A549 (cell line): Measurements from ENCODE around the gene ATRAID. TPM values are rescaled to one million over a fixed set of nuclear protein-coding genes. Genes with fewer than 3 reads are reported as not detected.

Experiments used
- ATAC-seq, 2 experiments: fragments of 200-7000 bp in 1 of 2; fragments of >200 bp in 1 of 2; cut with Nextera tagmentation in 1 of 2; cut with Tn5 transposase in 1 of 2; 3 replicates each; pipeline versions ENCODE4 v1.8.0 to v1.9.1; 2018 to 2020; ENCODE audit warnings: mild to moderate bottlenecking in 1 of 2, moderate library complexity in 1 of 2
- CTCF ChIA-PET: fragments of 300-600 bp; sonication (Branson Sonifier 250); formaldehyde crosslinking; extraction: SDS; loops from one replicate; lab custom pipeline; 2021; ENCODE audit warnings: antibody characterized with exemption, inconsistent platforms; lab: Yijun Ruan, JAX
- POLR2A ChIA-PET: fragments of 350-600 bp; formaldehyde crosslinking; extraction: SDS; loops from one replicate; lab custom pipeline; 2021; ENCODE audit warnings: antibody characterized with exemption, inconsistent platforms; lab: Yijun Ruan, JAX
- DNase-seq, 2 experiments: peaks; one replicate each; pipeline versions ENCODE4 v3.0.0 to v3.0.0-alpha.2; 2011 to 2016; ENCODE audit warnings: low read depth in 1 of 2, low spot score in 1 of 2
- FAIRE-seq: peaks from 2 replicates; lab custom pipeline; 2011; peaks lifted over from hg19 to GRCh38; lab: Jason Lieb, UNC
- H3K27ac ChIP-seq, 2 experiments: fragments of >200 bp; sonication (Bioruptor Twin); formaldehyde crosslinking; 3 replicates each; pipeline ENCODE4 v1.5.1; 2016 to 2017
- H3K4me1 ChIP-seq: fragments of >200 bp; sonication (Bioruptor Twin); formaldehyde crosslinking; 3 replicates; pipeline ENCODE4 v1.6.1; 2016
- H3K4me2 ChIP-seq: fragments of >200 bp; sonication (Bioruptor Twin); formaldehyde crosslinking; 3 replicates; pipeline ENCODE4 v1.6.1; 2016
- H3K4me3 ChIP-seq: fragments of >200 bp; sonication (Bioruptor Twin); formaldehyde crosslinking; 3 replicates; pipeline ENCODE4 v1.5.1; 2016
- H3K9me3 ChIP-seq: fragments of >200 bp; sonication (Bioruptor Twin); formaldehyde crosslinking; 3 replicates; pipeline ENCODE4 v1.6.1; 2016
- CBX2 ChIP-seq: fragments of 200-600 bp; sonication (generic); IDR thresholded peaks from 2 replicates; pipeline ENCODE4 v1.6.1; 2016; ENCODE audit warnings: low read depth, mild to moderate bottlenecking, borderline replicate concordance
- EHF ChIP-seq: fragments of 250-450 bp; sonication (Bioruptor Pico); IDR thresholded peaks from 2 replicates; pipeline ENCODE4 v1.5.0; 2020; ENCODE audit warnings: mild to moderate bottlenecking
- EHMT2 ChIP-seq: fragments of 200-600 bp; sonication (generic); IDR thresholded peaks from 2 replicates; pipeline ENCODE4 v1.6.1; 2016; ENCODE audit warnings: antibody characterized with exemption, low read depth, mild to moderate bottlenecking, moderate library complexity
- FOSL2 ChIP-seq, 2 experiments: fragments of 450-650 bp in 1 of 2; fragments of >200 bp in 1 of 2; sonication (Bioruptor Twin) in 1 of 2; formaldehyde crosslinking; IDR thresholded peaks; 2 replicates each; pipeline versions ENCODE4 v1.5.0 to v1.6.1; 2016 to 2020; ENCODE audit warnings: mild to moderate bottlenecking in 1 of 2, moderate library complexity in 1 of 2
- GATA3 ChIP-seq: IDR thresholded peaks from 2 replicates; pipeline ENCODE4 v1.6.1; 2012; ENCODE audit warnings: borderline replicate concordance
- KDM5A ChIP-seq: fragments of 200-600 bp; sonication (generic); IDR thresholded peaks from 2 replicates; pipeline ENCODE4 v1.6.1; 2016; ENCODE audit warnings: antibody characterized with exemption, mild to moderate bottlenecking
- MAFK ChIP-seq: fragments of 450-650 bp; IDR thresholded peaks from 2 replicates; pipeline ENCODE4 v1.6.1; 2014; ENCODE audit not compliant: partially characterized antibody
- MAZ ChIP-seq: fragments of 150-350 bp; IDR thresholded peaks from 2 replicates; pipeline ENCODE4 v1.6.1; 2014; ENCODE audit warnings: antibody characterized with exemption, low read depth, low read length, borderline replicate concordance
- MYC ChIP-seq: IDR thresholded peaks from 2 replicates; pipeline ENCODE4 v1.6.1; 2012; ENCODE audit warnings: mild to moderate bottlenecking, inconsistent platforms, low read length, improper control_type of control experiment, borderline replicate concordance
- PHF8 ChIP-seq: fragments of 200-600 bp; sonication (generic); IDR thresholded peaks from 2 replicates; pipeline ENCODE4 v1.6.1; 2016; ENCODE audit warnings: low read depth, mild to moderate bottlenecking, antibody characterized with exemption, moderate library complexity, borderline replicate concordance
- POLR2A ChIP-seq: IDR thresholded peaks from 2 replicates; pipeline ENCODE4 v1.6.1; 2012; ENCODE audit warnings: mild to moderate bottlenecking, low read length
- POLR2AphosphoS2 ChIP-seq: conservative IDR thresholded peaks from 2 replicates; pipeline ENCODE4 v1.6.1; 2012; ENCODE audit warnings: low read length, improper control_type of control experiment, inconsistent platforms
- RAD21 ChIP-seq, 2 experiments: fragments of >200 bp in 1 of 2; sonication (Bioruptor Twin) in 1 of 2; formaldehyde crosslinking in 1 of 2; IDR thresholded peaks in 1 of 2; conservative IDR thresholded peaks in 1 of 2; 2 replicates in 1 of 2; 3 replicates in 1 of 2; pipeline ENCODE4 v1.6.1; 2012 to 2018; ENCODE audit warnings: inconsistent platforms in 1 of 2
- ZC3H11A ChIP-seq: fragments of 450-650 bp; IDR thresholded peaks from 2 replicates; pipeline ENCODE4 v1.6.1; 2014; ENCODE audit warnings: antibody characterized with exemption, mild to moderate bottlenecking
- WGBS: methylation state at CpG from one replicate; pipeline ENCODE4 v1.1.6; 2017; ENCODE audit errors: missing lambda C conversion rate; 5-methylcytosine and 5-hydroxymethylcytosine counted together
- polyA plus RNA-seq, 4 experiments: library from polyadenylated mRNA; depleted of rRNA in 3 of 4; stranded (reverse); fragments of >200 nt; fragmentation: RNase III in 1 of 4; extraction: RNeasy Plus Mini Kit Qiagen cat#74134 plus additional on column Dnase treatment in 1 of 4; gene quantifications; 2 replicates in 3 of 4; 3 replicates in 1 of 4; pipeline ENCODE4 v1.2.3, GENCODE V29; 2011 to 2017
- TF ChIP-seq, protein P1 (sequence below): fragments of 150-350 bp; IDR thresholded peaks from 2 replicates; pipeline ENCODE4 v1.6.1; 2014; ENCODE audit warnings: low read depth, mild to moderate bottlenecking, low read length
- TF ChIP-seq, protein P2 (sequence below): fragments of >200 bp; sonication (Bioruptor Twin); formaldehyde crosslinking; IDR thresholded peaks from 3 replicates; pipeline ENCODE4 v1.5.1; 2016
- TF ChIP-seq, protein P3 (sequence below): fragments of 200-600 bp; sonication (generic); IDR thresholded peaks from 2 replicates; pipeline ENCODE4 v1.6.1; 2016; ENCODE audit warnings: antibody characterized with exemption, mild to moderate bottlenecking, moderate library complexity
- TF ChIP-seq, protein P4 (sequence below): fragments of 250-450 bp; sonication (Bioruptor Pico); IDR thresholded peaks from 2 replicates; pipeline ENCODE4 v1.5.0; 2020; ENCODE audit warnings: low read depth, mild to moderate bottlenecking, moderate library complexity

The ATRAID gene
- polyA plus RNA-seq, 2 of the 4 experiments (the other 2 are of a cell fraction), result 176 to 346 TPM

DNA sequence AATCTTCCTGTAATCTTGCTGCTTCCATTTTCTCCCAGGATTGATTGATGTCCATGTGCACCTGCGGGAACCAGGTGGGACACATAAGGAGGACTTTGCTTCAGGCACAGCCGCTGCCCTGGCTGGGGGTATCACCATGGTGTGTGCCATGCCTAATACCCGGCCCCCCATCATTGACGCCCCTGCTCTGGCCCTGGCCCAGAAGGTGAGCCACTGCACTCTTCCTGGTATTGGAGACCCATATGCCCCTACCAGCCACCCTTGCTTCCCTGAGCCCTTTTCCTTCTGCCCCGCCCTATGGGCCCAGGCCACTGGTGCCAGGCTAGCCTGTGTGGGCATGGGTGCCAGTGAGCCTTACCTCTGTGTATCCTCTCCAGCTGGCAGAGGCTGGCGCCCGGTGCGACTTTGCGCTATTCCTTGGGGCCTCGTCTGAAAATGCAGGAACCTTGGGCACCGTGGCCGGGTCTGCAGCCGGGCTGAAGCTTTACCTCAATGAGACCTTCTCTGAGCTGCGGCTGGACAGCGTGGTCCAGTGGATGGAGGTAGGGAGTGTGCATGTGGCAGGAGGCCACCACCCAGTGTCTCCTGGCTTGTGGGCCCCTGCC lies 25.6 kb downstream of the ATRAID start:
- no peak overlapping the region for H3K4me3 ChIP-seq
- H3K9me3 ChIP-seq, result no peaks in the 10 kb centered on the region
- ATAC-seq, result no peak
- CTCF ChIA-PET, result interaction anchor here (0.8 to 5.6 kb wide), 8 partner anchors 9 to 140 kb away, joined by 3 to 45 read pairs (median 6); no protein-coding TSS in a partner anchor
- TF ChIP-seq RAD21 (conservative IDR thresholded peaks at IDR 0.05 in 1 of 2, IDR thresholded peaks at IDR 0.05 in 1 of 2), result no peak
- TF ChIP-seq, protein P1, sequence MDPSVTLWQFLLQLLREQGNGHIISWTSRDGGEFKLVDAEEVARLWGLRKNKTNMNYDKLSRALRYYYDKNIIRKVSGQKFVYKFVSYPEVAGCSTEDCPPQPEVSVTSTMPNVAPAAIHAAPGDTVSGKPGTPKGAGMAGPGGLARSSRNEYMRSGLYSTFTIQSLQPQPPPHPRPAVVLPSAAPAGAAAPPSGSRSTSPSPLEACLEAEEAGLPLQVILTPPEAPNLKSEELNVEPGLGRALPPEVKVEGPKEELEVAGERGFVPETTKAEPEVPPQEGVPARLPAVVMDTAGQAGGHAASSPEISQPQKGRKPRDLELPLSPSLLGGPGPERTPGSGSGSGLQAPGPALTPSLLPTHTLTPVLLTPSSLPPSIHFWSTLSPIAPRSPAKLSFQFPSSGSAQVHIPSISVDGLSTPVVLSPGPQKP, result no peak
- no peak for TF ChIP-seq FOSL2 (IDR thresholded peaks at IDR 0.05)
- TF ChIP-seq FOSL2 (CRISPR knock-in tag; IDR thresholded peaks at IDR 0.05), result no peak
- no peak for TF ChIP-seq MYC
- TF ChIP-seq PHF8, result no peak
- TF ChIP-seq, protein P2, sequence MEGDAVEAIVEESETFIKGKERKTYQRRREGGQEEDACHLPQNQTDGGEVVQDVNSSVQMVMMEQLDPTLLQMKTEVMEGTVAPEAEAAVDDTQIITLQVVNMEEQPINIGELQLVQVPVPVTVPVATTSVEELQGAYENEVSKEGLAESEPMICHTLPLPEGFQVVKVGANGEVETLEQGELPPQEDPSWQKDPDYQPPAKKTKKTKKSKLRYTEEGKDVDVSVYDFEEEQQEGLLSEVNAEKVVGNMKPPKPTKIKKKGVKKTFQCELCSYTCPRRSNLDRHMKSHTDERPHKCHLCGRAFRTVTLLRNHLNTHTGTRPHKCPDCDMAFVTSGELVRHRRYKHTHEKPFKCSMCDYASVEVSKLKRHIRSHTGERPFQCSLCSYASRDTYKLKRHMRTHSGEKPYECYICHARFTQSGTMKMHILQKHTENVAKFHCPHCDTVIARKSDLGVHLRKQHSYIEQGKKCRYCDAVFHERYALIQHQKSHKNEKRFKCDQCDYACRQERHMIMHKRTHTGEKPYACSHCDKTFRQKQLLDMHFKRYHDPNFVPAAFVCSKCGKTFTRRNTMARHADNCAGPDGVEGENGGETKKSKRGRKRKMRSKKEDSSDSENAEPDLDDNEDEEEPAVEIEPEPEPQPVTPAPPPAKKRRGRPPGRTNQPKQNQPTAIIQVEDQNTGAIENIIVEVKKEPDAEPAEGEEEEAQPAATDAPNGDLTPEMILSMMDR, result no peak
- no peak for TF ChIP-seq EHF (CRISPR knock-in tag)
- TF ChIP-seq KDM5A, result no peak
- no peak for TF ChIP-seq MAZ
- no peak for TF ChIP-seq MAFK
- TF ChIP-seq CBX2, result no peak
- TF ChIP-seq POLR2AphosphoS2, result no peak
- TF ChIP-seq GATA3, result no peak
- TF ChIP-seq, all 56 proteins: peak for 0
- FAIRE-seq (no peak), DNase-seq (no peak)
- Histone ChIP-seq H3K27ac (no peak overlapping the region), H3K4me1 (no peaks in the 10 kb centered on the region), H3K4me2 (no peak overlapping the region)
- POLR2A ChIA-PET, result no interaction called here
- whole genome bisulfite sequencing, result 98% methylated on average over 14 of the region's 15 CpGs

DNA sequence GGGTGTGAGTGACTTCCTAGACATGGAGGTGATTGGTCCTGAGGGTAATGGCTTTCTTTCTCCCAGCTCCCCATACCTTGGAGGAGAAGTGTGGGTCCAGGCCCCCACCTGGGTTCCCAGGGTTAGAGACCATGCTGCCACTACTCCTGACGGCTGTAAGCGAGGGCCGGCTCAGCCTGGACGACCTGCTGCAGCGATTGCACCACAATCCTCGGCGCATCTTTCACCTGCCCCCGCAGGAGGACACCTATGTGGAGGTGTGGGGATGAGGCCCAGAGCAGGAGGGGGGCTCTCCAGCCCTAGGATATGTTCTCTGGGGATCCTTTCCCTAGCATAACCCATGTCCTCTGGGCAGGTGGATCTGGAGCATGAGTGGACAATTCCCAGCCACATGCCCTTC lies 27.1 kb downstream of the ATRAID start:
- DNase-seq (no peak), FAIRE-seq (no peak)
- H3K9me3 ChIP-seq, result no peaks in the 10 kb centered on the region
- POLR2A ChIA-PET, result no interaction called here
- 94% methylated on average over 8 of the region's 8 CpGs for WGBS
- no peak overlapping the region for H3K4me2 ChIP-seq
- H3K27ac ChIP-seq, result no peak overlapping the region
- CTCF ChIA-PET, result interaction anchor here (0.8 to 5.6 kb wide), 7 partner anchors 11 to 141 kb away, joined by 3 to 45 read pairs (median 5); partner anchors contain the start of gene CAD
- H3K4me3 ChIP-seq, result no peak overlapping the region
- TF ChIP-seq EHMT2 (no peak), POLR2A (no peak), ZC3H11A (no peak), EHF (CRISPR knock-in tag) (no peak), MAZ (no peak), CBX2 (no peak)
- TF ChIP-seq, protein P2, result no peak
- TF ChIP-seq, protein P3, sequence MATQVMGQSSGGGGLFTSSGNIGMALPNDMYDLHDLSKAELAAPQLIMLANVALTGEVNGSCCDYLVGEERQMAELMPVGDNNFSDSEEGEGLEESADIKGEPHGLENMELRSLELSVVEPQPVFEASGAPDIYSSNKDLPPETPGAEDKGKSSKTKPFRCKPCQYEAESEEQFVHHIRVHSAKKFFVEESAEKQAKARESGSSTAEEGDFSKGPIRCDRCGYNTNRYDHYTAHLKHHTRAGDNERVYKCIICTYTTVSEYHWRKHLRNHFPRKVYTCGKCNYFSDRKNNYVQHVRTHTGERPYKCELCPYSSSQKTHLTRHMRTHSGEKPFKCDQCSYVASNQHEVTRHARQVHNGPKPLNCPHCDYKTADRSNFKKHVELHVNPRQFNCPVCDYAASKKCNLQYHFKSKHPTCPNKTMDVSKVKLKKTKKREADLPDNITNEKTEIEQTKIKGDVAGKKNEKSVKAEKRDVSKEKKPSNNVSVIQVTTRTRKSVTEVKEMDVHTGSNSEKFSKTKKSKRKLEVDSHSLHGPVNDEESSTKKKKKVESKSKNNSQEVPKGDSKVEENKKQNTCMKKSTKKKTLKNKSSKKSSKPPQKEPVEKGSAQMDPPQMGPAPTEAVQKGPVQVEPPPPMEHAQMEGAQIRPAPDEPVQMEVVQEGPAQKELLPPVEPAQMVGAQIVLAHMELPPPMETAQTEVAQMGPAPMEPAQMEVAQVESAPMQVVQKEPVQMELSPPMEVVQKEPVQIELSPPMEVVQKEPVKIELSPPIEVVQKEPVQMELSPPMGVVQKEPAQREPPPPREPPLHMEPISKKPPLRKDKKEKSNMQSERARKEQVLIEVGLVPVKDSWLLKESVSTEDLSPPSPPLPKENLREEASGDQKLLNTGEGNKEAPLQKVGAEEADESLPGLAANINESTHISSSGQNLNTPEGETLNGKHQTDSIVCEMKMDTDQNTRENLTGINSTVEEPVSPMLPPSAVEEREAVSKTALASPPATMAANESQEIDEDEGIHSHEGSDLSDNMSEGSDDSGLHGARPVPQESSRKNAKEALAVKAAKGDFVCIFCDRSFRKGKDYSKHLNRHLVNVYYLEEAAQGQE, result no peak
- TF ChIP-seq, protein P4, sequence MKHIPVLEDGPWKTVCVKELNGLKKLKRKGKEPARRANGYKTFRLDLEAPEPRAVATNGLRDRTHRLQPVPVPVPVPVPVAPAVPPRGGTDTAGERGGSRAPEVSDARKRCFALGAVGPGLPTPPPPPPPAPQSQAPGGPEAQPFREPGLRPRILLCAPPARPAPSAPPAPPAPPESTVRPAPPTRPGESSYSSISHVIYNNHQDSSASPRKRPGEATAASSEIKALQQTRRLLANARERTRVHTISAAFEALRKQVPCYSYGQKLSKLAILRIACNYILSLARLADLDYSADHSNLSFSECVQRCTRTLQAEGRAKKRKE, result no peak
- TF ChIP-seq, all 56 proteins: peak for 0
- H3K4me1 ChIP-seq, result no peaks in the 10 kb centered on the region
- no peak for ATAC-seq
